NCI-H2196 (cell line): ENCODE results near the gene RBMX.
"Not testable (repeated sequence)": the region's sequence is repeated elsewhere in the genome, so short reads cannot be mapped to it uniquely, and the experiment has no call there.

ENCODE experiments used
- DNase-seq: peaks from one replicate; lab custom pipeline; 2025; ENCODE audit not compliant: unreplicated experiment; lab: John Stamatoyannopoulos, UW

RBMX gene

GRCh38 chrX:136880452-136881013 lies at the start of gene RBMX:
TSS of gene RBMX (minus strand) at chrX:136880725. CDS start at chrX:136879427, 1,298 bp downstream.
- DNase-seq = peak; percentile 84

DNA sequence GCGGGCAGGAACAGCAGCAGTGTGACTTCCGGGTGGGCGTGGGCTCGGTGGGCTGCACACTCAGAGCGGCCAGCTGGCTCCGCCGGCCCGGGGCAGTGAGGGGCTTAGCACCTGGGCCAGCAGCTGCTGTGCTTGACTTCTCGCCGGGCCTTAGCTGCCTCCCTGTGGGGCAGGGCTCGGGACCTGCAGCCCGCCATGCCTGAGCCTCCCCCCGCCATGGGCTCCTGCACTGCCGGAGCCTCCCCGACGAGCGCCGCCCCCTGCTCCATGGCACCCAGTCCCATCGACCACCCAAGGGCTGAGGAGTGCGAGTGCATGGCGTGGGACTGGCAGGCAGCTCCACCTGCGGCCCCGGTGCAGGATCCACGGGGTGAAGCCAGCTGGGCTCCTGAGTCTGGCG lies 40.9 kb upstream of the RBMX start:
- DNase-seq = not testable (repeated sequence)

DNA sequence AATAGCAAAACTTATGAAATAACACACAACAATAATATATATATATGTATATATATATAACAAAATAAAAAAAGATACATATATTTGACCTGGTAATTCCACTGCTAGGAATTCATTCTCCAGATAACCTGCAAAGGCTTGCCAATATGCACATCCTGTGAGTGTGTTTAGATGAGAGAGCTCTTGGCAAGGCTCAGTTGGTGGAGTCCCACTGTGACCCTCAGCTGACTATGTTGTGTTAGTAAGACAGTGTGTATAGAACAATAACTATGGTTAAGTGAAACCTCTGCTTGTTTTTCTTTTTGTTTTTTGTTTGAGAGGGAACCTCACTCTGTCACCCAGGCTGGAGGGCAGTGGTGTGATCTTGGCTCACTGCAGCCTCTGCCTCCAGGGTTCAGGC lies 39.5 kb upstream of the RBMX start:
- no peak for DNase-seq

GRCh38 chrX:136916827-136917226 lies 36.3 kb upstream of the RBMX start:
- DNase-seq = no peak

DNA sequence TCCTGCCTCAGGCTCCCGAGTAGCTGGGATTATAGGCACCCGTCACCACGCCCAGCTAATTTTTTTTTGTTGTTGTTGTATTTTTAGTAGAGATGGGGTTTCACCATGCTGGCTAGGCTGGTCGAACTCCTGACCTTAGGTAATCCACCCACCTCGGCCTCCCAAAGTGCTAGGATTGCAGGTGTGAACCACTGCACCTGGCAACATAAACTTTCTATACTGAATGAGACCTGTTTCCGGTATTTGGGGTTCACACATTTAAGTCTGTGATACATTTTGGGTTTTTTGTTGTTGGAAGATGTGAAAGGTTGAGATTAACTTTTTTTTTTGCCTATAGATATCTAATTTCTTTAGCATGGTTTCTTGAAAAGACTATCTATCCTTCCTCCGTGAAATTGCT lies 31.1 kb upstream of the RBMX start:
- DNase-seq = not testable (repeated sequence)

DNA sequence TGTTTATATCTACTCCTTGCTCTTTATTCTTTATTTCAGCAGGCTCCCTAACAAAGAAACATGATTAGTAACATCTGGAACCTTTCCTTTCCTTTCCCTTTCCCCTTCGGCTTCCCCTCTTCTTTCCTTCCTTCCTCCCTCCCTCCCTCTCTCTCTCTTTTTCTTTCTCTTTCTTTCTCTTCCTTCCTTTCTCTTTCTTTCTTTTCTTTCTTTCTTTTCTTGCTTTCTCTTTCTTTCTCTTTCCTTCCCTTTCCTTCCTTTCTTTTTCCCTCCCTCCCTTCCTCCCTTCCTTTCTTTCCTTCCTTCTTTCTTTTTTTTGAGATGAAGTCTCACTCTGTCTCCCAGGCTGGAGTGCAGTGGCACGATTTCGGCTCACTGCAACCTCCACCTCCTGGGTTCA lies 30.7 kb upstream of the RBMX start:
- DNase-seq = no peak

GRCh38 chrX:136910565-136911035 lies 30.1 kb upstream of the RBMX start:
- no peak for DNase-seq

DNA sequence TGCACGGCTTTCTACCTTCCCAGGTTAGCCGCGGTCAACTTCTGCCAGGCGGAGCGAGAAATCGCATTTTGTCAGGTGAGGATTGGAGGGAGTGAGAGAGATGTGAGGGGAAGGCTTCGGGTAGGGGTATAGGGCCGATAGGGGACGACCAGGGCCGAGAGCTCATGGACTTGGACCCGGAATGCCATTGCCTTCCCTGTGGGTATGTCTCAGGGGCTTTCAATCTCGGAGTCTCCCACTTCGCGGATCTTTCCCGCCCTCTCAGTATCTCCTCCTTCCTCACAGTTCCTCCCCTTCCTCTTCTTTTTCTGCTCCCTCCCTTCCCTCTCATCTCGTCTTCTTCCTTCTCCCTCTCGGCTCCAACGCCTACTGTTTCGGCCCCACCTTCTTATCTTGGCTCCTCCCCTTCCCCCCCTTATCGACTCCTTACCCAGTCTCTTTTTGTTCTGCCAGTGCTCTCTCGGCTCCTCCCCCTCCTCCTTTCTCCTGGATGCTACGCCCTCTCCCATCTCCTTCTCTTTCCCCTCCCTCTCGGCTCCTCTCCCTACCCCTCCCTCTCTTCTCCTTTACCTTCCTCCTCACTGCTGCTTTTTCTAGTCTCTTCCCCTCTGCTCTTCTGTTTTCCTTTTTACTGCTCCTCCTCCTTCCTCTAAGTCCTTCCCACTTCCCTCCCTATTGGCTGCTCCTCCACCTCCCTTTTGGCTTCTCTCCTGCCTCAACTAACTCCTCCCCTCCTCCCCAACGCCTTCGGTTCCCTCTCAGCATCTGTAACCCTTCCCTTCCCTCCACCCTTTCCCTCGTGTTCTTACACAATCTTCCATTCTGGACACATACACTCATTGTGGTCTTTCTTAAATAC lies 29.4 kb upstream of the RBMX start:
- peak; percentile 82 for DNase-seq

- peak; percentile 60 for DNase-seq
Observed at GRCh38 chrX:136909119-136909705, 28.7 kb upstream of the RBMX start.

DNA sequence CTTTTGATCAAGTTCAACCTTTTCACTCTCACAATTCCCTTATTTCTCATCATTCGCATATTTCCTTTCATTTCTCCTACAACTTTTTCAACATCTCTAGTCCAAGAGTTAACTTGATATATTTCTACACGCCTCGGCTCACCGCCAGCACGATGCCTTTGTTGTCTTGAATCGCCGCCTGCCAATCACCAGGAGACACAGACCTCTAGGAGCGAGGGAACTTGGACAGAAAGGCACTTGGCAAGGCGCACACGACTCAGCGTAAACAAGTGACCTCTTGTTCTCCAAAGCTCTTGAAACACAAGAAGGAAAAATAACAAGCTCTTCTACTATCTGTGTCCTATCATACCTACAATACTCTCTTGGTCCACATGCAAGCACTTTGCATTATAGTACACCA lies 27.1 kb upstream of the RBMX start:
- DNase-seq = peak; percentile 23

- peak; percentile 7 for DNase-seq
Observed at GRCh38 chrX:136906921-136907510, 26.5 kb upstream of the RBMX start.

- DNase-seq = not testable (repeated sequence)
Observed at GRCh38 chrX:136904067-136904466, 23.5 kb upstream of the RBMX start.

- not testable (repeated sequence) for DNase-seq
Observed at GRCh38 chrX:136900071-136900470, 19.5 kb upstream of the RBMX start.

DNA sequence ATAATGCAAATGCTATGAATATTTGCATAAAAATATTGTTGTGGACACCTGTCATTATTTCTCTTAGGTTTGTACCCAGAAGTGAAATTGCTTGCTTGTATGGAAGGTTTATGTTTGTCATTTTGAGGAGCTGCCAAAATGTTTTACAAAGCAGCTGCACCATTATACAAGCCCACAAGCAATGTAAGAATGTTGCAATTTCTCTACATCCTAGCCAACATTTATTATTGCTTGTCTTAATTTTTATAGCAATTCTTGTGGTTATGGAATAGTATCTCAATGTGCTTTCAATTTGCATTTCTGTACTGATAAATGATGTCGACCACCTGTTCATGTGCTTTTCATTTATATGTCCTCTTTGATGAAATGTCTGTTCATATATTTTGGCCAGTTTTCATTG lies 18.7 kb upstream of the RBMX start:
- no peak for DNase-seq

DNA sequence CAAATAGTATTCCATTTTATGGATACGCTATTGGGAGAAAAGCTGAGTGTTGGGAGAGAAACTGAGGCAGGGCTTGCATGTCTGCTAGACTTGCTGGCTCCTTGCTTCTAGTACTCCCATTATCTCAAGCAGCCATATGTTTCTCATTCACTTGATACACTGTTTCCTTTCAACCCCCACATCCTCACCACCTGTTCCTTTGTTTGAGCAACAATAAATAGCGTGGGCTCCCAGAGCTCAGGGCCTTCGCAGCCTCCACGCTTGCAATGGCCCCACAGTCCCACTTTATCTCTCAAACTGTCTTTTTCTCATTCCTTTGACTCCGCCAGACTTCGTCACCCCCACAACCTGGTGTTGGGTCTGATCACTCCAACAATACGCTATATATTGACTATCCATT lies 18.2 kb upstream of the RBMX start:
- DNase-seq = not testable (repeated sequence)

DNA sequence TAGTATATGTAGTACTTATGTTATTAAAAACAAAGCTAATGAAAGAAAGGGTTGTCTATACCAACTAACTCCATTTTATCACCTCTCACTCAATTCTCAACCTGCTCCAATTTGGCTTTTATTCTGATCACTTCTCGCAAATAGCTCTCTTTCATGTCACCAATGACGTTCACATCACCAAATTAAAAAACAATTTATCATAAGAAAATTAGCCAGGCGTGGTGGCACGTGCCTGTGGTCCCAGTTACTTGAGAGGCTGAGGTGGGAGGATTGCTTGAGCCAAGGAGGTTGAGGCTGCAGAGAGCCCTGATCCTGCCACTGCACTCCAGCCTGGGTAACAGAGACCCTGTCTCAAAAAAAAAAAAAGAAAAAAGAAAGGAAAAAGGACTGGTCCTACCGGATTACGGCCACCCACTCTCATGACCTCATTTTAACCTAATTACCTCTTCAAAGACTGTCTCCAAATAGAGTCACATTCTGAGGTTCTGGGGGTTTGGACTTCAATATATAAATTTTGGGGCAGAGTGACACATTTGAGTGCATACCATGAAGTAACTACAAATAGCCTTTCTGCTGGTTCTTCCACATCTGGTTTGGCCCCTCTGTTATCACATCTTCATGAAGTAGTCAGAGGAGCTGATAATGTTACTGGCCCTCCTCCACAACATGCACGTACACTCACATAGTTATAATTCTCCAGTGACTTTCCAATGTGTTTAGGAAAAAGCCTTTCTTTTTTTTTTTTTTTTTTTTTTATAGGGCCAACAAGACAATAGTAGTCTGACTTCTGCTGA lies 15.8 kb upstream of the RBMX start:
- DNase-seq = no peak

DNA sequence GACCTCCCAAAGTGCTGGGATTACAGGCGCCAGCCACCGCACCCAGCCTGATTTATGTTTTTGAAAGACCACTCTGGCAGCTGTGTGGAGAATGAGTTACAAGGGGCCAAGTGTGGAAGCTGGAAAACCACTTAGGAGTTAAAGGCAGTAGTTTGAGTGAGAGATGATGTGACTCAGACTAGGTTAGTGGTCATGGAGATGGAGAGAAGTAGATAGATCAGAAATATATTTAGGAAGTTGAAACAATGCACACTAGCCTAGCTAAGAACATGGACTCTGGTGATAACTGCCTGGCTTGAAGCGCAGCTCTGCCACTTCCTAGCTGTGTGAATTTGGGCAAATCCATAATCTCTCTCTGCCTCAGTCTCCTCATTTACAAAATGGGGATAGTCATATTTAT lies 11.9 kb upstream of the RBMX start:
- DNase-seq = no peak

DNA sequence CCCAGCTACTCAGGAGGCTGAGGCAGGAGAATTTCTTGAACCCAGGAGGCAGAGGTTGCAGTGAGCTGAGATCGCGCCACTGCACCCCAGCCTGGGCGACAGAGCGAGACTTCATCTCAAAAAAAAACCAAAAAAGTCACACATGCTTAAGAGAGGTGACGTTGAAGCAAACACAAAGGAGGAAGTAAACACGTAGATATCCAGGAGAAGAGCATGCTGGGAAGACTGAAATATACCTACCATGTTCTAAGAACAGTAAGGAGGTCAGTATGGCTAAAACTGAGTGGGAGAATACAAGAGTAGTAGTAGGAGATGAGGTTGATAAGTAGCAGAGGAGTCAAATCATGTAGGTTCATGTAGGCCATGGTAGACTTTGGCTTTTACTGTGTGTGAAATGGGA lies 10.1 kb upstream of the RBMX start:
- DNase-seq = not testable (repeated sequence)

- DNase-seq = no peak
Observed at GRCh38 chrX:136889269-136889668, 8.7 kb upstream of the RBMX start.

DNA sequence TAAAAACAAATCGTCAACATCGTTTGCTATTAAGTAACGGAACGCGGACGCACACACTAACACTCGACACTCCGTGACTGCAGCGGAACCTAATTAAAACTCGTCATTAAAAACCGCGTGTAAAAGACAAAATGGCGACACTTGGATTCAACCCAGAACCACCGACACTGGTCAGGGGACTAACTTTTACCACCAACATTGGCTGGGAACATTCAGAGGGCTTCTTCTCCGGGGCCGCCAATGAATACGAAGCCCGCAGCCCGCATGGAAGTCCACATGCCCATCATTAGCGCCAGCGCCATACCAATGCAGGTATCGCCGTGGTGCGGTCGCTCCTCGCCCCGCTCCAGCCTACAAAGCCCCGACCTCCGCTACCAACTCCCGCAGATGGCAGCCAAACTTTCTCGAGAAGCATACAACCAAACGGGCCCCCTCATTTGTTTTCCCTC lies 498 bp downstream of the RBMX start:
- DNase-seq = no peak
